ENCODE data around the gene AKAP8L. TPM values are rescaled to one million over a fixed set of nuclear protein-coding genes. Genes with fewer than 3 reads are reported as not detected.

The AKAP8L gene
- total RNA-seq, 4 donors from 2014 or later = 112 to 329 (median 172) TPM

DNA sequence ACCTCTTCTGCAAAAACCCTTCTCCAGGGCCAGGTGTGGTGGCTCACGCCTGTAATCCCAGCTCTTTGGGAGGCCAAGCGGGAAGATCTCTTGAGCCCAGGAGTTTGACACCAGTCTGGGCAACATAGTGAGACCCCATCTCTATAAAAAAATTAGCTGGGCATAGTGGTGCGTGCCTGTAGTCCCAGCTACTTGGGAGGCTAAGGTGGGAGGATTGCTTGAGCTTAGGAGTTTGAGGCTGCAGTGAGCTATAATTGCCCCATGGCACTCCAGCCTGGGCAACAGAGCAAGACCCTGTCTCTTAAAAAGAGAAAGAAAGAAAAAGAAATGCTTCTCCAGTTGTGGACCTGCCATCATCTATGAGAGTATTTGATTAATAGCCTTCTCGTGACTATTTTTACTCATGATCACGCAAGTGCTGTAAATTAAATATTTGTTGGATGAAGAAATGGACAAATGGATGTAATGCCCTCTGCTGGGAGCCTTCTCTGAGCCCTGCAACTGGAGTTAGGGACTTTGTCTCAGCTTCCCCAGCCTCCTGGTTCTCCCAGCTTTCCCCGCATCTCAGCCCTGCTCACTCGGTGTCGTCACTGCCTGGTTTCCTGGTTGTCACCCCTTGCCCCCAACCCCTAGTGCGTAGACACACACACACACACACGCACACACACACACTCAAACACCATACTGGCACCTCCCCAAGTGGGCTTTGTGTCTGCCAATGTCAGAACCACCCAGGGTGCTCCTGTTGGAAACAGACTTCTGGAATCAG, 18.8 kb upstream of the AKAP8L start:
- intact Hi-C loops (cut with DNase I; ENCODE audit: low total_unique reads) = no loop called here
- no peaks in the 10 kb centered on the region for H3K36me3 ChIP-seq
- no peak for TF ChIP-seq POLR2A (IDR thresholded peaks at IDR 0.05)
- TF ChIP-seq, protein P1, sequence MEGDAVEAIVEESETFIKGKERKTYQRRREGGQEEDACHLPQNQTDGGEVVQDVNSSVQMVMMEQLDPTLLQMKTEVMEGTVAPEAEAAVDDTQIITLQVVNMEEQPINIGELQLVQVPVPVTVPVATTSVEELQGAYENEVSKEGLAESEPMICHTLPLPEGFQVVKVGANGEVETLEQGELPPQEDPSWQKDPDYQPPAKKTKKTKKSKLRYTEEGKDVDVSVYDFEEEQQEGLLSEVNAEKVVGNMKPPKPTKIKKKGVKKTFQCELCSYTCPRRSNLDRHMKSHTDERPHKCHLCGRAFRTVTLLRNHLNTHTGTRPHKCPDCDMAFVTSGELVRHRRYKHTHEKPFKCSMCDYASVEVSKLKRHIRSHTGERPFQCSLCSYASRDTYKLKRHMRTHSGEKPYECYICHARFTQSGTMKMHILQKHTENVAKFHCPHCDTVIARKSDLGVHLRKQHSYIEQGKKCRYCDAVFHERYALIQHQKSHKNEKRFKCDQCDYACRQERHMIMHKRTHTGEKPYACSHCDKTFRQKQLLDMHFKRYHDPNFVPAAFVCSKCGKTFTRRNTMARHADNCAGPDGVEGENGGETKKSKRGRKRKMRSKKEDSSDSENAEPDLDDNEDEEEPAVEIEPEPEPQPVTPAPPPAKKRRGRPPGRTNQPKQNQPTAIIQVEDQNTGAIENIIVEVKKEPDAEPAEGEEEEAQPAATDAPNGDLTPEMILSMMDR (IDR thresholded peaks at IDR 0.05) = no peak
- TF ChIP-seq POLR2AphosphoS5 (IDR thresholded peaks at IDR 0.05) = no peak
- TF ChIP-seq EP300 (IDR thresholded peaks at IDR 0.05; ENCODE audit: low read depth) = no peak
- H3K27me3 ChIP-seq = no peaks in the 10 kb centered on the region
- H3K27ac ChIP-seq = no peak overlapping the region
- H3K4me3 ChIP-seq = no peak overlapping the region
- H3K9me3 ChIP-seq = no peaks in the 10 kb centered on the region
- in situ Hi-C loops (cut with MboI; ENCODE audit: low pct_ligation_motif_present in 1 of 4, low pct_unique_long_range_greater_than_20kb in 1 of 4, low sequenced_read_pairs in 3 of 4) = loop anchor here in 1 of 4 donors (25.0 kb wide), 1 partner anchor 175 kb away; no protein-coding TSS in a partner anchor
- 18 to 84% methylated on average over 2 to 10 of the region's 10 CpGs for WGBS, 2 donors (ENCODE audit: low coverage in 1 of 2)
- peaks cover 0 to 15% (median 6%) of the 10 kb centered on the region in 4 donors for H3K4me1 ChIP-seq
- no peak for DNase-seq

DNA sequence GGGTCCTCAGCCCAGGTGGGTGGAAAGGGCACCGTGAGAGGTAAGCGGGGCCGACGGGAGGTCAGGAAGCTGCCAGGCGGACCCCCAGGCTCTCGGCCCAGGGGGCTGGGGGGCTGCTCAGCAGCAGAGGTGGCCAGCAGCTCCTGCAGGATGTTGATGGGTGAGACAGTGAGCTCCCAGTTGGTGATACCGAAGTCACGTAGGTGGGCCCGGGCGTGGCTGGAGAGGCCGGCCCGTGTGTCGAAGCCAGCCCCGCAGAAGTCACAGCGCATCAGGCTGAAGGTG, 18.0 kb upstream of the AKAP8L start:
- Histone ChIP-seq H3K4me3 (no peak overlapping the region), H3K4me1 (peaks cover 2 to 18% (median 7%) of the 10 kb centered on the region in 4 donors), H3K9me3 (no peaks in the 10 kb centered on the region), H3K36me3 (no peaks in the 10 kb centered on the region), H3K27me3 (no peaks in the 10 kb centered on the region), H3K27ac (no peak overlapping the region)
- in situ Hi-C loops (cut with MboI; ENCODE audit: low pct_ligation_motif_present in 1 of 4, low pct_unique_long_range_greater_than_20kb in 1 of 4, low sequenced_read_pairs in 3 of 4) (loop anchor here in 1 of 4 donors (25.0 kb wide), 1 partner anchor 174 kb away; no protein-coding TSS in a partner anchor), intact Hi-C loops (cut with DNase I; ENCODE audit: low total_unique reads) (no loop called here)
- 88% methylated on average over 14 of the region's 15 CpGs; no CpG with 5 or more reads in 1 of the 2 donors for WGBS, 2 donors (ENCODE audit: low coverage in 1 of 2)
- no peak for DNase-seq
- TF ChIP-seq POLR2AphosphoS5 (IDR thresholded peaks at IDR 0.05) (no peak), EP300 (IDR thresholded peaks at IDR 0.05; ENCODE audit: low read depth) (no peak), POLR2A (IDR thresholded peaks at IDR 0.05) (no peak)
- TF ChIP-seq, protein P1 (IDR thresholded peaks at IDR 0.05) = no peak

DNA sequence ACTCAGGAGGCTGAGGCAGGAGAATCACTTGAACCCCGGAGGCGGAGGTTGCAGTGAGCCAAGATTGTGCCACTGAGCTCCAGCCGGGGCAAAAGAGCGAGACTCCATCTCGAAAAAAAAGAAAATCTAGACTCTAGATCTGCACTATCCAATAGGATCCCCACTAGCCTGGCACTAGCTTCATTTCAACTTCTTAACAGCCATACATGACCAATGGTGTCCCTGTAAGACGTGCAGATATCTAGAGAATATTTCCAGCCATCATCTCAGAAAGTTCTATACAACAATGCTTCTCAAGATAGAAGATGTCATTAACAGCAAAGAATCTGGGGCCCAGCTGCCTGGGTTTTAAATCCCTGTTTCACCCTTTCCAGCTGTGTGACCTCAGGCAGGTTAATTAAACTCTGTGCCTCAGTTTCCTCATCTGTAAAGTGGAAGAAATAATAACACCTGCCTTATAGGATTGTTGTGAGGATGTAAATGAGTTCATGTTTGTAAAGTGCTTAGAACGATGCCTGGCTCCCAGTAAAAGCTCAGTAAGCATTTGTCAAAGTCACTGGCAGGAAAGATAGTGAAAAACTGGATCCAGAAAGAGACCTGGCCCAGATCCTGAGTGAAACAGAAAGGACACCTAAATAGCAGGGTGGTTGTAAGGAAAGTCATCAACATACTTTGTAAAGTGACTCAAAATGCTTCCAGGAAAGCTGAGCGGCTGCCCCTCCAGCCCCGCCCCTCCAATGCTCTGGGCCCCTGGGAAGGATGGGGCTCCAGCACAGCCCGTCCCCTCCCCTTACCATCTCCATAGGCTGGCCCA, 17.4 kb upstream of the AKAP8L start:
- no peak for TF ChIP-seq POLR2AphosphoS5 (IDR thresholded peaks at IDR 0.05)
- no peak for TF ChIP-seq EP300 (IDR thresholded peaks at IDR 0.05; ENCODE audit: low read depth)
- TF ChIP-seq, protein P1 (IDR thresholded peaks at IDR 0.05) = no peak
- no peak for TF ChIP-seq POLR2A (IDR thresholded peaks at IDR 0.05)
- intact Hi-C loops (cut with DNase I; ENCODE audit: low total_unique reads) = no loop called here
- WGBS, 2 donors (ENCODE audit: low coverage in 1 of 2) = 80 to 87% methylated on average over 2 to 10 of the region's 10 CpGs
- no peaks in the 10 kb centered on the region for H3K27me3 ChIP-seq
- in situ Hi-C loops (cut with MboI; ENCODE audit: low pct_ligation_motif_present in 1 of 4, low pct_unique_long_range_greater_than_20kb in 1 of 4, low sequenced_read_pairs in 3 of 4) = loop anchor here in 1 of 4 donors (25.0 kb wide), 1 partner anchor 174 kb away; no protein-coding TSS in a partner anchor
- no peak overlapping the region for H3K27ac ChIP-seq
- peaks cover 8 to 23% (median 13%) of the 10 kb centered on the region in 4 donors for H3K4me1 ChIP-seq
- no peaks in the 10 kb centered on the region for H3K9me3 ChIP-seq
- H3K4me3 ChIP-seq = no peak overlapping the region
- DNase-seq = no peak
- H3K36me3 ChIP-seq = no peaks in the 10 kb centered on the region

DNA sequence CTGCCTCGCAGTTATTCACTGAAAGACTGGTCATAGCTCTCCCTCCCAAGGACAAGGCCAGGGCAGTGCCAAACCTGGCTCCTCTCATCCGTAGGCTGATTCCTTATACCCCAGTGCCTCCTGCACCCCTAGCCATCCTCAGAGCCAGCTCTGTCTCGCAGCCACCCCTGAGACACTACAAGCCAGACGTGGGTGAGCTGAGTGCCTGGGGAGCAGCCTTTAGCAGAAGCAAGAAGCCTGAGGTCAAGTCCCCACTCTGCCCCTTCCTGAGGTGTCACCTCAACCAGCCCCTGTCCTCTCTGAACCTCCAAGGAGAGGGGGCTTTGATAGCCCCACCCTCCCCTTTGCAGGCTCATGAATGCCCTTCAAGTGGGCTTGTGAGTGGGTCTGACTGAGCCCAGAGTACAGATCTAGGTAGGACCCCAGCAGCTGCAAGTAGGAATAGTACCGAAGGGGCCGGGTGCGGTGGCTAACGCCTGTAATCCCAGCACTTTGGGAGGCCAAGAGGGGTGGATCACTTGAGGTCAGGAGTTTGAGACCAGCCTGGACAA, 14.8 kb upstream of the AKAP8L start:
- H3K36me3 ChIP-seq = peaks cover 0 to 3% (median 0%) of the 10 kb centered on the region in 4 donors
- DNase-seq = no peak
- TF ChIP-seq POLR2AphosphoS5 (IDR thresholded peaks at IDR 0.05) (no peak), POLR2A (IDR thresholded peaks at IDR 0.05) (no peak), EP300 (IDR thresholded peaks at IDR 0.05; ENCODE audit: low read depth) (no peak)
- TF ChIP-seq, protein P1 (IDR thresholded peaks at IDR 0.05) = no peak
- 63% methylated on average over 8 of the region's 8 CpGs; no CpG with 5 or more reads in 1 of the 2 donors for whole genome bisulfite sequencing, 2 donors (ENCODE audit: low coverage in 1 of 2)
- H3K27me3 ChIP-seq = no peaks in the 10 kb centered on the region
- peaks cover 16 to 36% (median 24%) of the 10 kb centered on the region in 4 donors for H3K4me1 ChIP-seq
- peak overlapping the region; percentile 89 to 99 (median 96) for H3K27ac ChIP-seq
- peak overlapping the region in 2 of 4 donors; percentile 86 to 90 for H3K4me3 ChIP-seq
- in situ Hi-C loops (cut with MboI; ENCODE audit: low pct_ligation_motif_present in 1 of 4, low pct_unique_long_range_greater_than_20kb in 1 of 4, low sequenced_read_pairs in 3 of 4) = loop anchor here in 1 of 4 donors (25.0 kb wide), 1 partner anchor 171 kb away; no protein-coding TSS in a partner anchor
- intact Hi-C loops (cut with DNase I; ENCODE audit: low total_unique reads) = no loop called here
- H3K9me3 ChIP-seq = no peaks in the 10 kb centered on the region

Measured in transverse colon (tissue), 4 donors.